Spleen (tissue), 7 donors: ENCODE data around the gene EPHB1.

Source experiments
- CTCF ChIP-seq, 11 experiments: fragments of 200-600 bp in 7 of 11; fragments of 450-650 bp in 4 of 11; sonication (generic) in 4 of 11; IDR thresholded peaks in 8 of 11; conservative IDR thresholded peaks in 3 of 11; 1 replicate in 7 of 11; 2 replicates in 4 of 11; pipeline versions ENCODE4 v1.4.0 to v1.8.0; 2016 to 2021; ENCODE audit warnings: antibody characterized with exemption in 11 of 11, inconsistent platforms in 4 of 11, mild to moderate bottlenecking in 1 of 11
- POLR2A ChIP-seq, 3 donors: fragments of 450-650 bp; IDR thresholded peaks; one replicate each; pipeline ENCODE4 v1.5.1; 2017; ENCODE audit warnings: antibody characterized with exemption in 3 of 3, mild to moderate bottlenecking in 1 of 3
- POLR2AphosphoS5 ChIP-seq, 3 donors: sonication (generic); formaldehyde crosslinking; IDR thresholded peaks; one replicate each; pipeline ENCODE4 v1.5.1; 2017; ENCODE audit warnings: antibody characterized with exemption in 3 of 3
- donor health status: DM: no; HTN: no; CAD: no; lungs with moderate emphysema.
- donor health status: DM: no; HTN: no; CAD: no.
- donor health status: DM: no; HTN: no; CAD: no.

GRCh38 chr3:134959516-134959915 is 164.5 kb downstream of the EPHB1 start:
- TF ChIP-seq POLR2AphosphoS5 (IDR thresholded peaks at IDR 0.05), result no peak
- no peak for TF ChIP-seq CTCF (IDR thresholded peaks at IDR 0.05 in 8 of 11, conservative IDR thresholded peaks at IDR 0.05 in 3 of 11)
- TF ChIP-seq POLR2A (IDR thresholded peaks at IDR 0.05), result no peak
